Measurements from ENCODE around the gene SPATA2L.

DNA sequence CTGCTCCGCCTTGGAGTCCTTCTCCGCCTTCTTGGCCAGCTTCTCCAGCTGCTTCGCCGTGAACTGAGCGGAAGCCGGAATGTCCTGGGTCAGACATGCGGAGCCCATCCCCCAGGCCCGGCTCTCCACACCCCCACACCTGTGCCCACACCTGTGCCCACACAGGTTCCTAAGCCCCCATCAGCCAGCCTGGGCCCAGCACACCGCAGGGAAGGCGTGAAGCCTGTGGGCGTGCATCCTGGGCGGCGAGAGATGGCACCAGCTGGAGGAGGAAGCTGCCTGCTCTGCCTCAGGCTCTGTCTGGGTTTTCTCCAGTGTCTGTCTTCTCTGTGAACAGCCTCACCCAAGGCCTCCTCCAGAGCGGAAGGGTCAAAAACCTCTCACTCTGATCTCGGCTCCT, 49.9 kb downstream of the SPATA2L start:
- TF ChIP-seq, protein P1, sequence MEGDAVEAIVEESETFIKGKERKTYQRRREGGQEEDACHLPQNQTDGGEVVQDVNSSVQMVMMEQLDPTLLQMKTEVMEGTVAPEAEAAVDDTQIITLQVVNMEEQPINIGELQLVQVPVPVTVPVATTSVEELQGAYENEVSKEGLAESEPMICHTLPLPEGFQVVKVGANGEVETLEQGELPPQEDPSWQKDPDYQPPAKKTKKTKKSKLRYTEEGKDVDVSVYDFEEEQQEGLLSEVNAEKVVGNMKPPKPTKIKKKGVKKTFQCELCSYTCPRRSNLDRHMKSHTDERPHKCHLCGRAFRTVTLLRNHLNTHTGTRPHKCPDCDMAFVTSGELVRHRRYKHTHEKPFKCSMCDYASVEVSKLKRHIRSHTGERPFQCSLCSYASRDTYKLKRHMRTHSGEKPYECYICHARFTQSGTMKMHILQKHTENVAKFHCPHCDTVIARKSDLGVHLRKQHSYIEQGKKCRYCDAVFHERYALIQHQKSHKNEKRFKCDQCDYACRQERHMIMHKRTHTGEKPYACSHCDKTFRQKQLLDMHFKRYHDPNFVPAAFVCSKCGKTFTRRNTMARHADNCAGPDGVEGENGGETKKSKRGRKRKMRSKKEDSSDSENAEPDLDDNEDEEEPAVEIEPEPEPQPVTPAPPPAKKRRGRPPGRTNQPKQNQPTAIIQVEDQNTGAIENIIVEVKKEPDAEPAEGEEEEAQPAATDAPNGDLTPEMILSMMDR (IDR thresholded peaks at IDR 0.05) = no peak
- TF ChIP-seq POLR2A (IDR thresholded peaks at IDR 0.05) (no peak), EP300 (IDR thresholded peaks at IDR 0.05) (no peak)

Data from stomach (tissue), 4 donors.